Stimulated activated CD4-positive, alpha-beta T cell treated with anti-CD3 and anti-CD28 coated beads, Interleukin-4, amount 100 ng/mL, for 24 hours (primary cell): ENCODE measurements around the gene OR10V1.

Experiments used
- DNase-seq: peaks from one replicate; pipeline ENCODE4 v3.0.0-alpha.2; 2020

OR10V1 gene

GRCh38 chr11:59667812-59668187 lies 45.8 kb downstream of the OR10V1 start:
- no peak for DNase-seq

GRCh38 chr11:59666969-59667368 lies 46.7 kb downstream of the OR10V1 start:
- no peak for DNase-seq
